Measurements from ENCODE around the gene YIPF2.

GRCh38 chr19:10908380-10908960 lies 20.0 kb downstream of the YIPF2 start:
- TF ChIP-seq CTCF (IDR thresholded peaks at IDR 0.05) = no peak
- no peak for TF ChIP-seq POLR2AphosphoS5 (IDR thresholded peaks at IDR 0.05; ENCODE audit: insufficient read depth in 1 of 2, low read depth in 1 of 2)
